Prostate gland (tissue), 2 donors: ENCODE measurements around the gene PRSS33.

Source experiments
- CTCF ChIP-seq, 4 experiments: fragments of 200-600 bp in 2 of 4; fragments of 450-650 bp in 2 of 4; sonication (generic) in 2 of 4; IDR thresholded peaks; 1 replicate in 3 of 4; 2 replicates in 1 of 4; pipeline ENCODE4 v1.5.1; 2016 to 2019; ENCODE audit warnings: antibody characterized with exemption in 4 of 4, mild to moderate bottlenecking in 2 of 4, moderate library complexity in 2 of 4
- POLR2A ChIP-seq: fragments of 450-650 bp; IDR thresholded peaks from one replicate; pipeline ENCODE4 v1.6.1; 2016; ENCODE audit warnings: antibody characterized with exemption, mild to moderate bottlenecking

GRCh38 chr16:2738615-2739014 is 48.7 kb downstream of the PRSS33 start:
- TF ChIP-seq CTCF (IDR thresholded peaks at IDR 0.05) (no peak), POLR2A (no peak)
